ENCODE measurements around the gene CACNA1D.

Gene CACNA1D

DNA sequence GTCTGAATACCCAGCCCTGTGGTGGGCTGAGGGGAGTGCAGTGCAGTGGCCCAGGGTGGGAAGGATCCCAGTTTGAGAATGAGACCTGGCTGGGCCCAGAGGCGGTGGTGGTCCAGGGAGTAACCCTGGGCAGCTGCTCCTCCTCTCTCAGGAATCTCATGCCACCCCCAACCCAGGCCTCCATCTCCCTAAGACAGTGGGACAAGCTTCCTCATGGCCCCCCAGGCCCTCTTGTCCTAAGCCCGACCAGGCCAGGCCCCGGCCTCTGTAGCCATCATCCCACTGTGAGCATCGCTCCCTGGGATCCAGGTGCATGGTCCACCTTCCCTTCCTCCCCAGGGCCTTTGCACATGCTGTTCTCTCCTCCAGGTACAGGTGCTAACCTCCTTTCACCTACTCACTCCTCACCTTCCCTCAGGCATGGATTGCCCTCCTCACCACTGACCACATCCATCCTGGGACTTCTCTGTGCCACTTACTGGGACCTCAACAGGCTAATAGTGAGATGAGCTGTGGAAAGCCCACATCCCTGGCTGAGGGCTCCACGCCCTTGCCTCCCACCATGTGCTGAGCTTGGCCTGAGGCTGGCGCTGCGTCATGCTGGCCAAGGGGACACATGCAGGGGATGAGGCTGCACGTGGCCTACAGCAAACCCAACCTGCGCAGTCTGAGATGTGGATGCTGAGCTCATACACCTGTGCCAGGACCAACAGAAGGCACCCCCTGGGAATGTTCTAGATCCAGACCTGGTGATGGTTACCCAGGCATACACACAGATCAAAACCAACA lies 341.9 kb downstream of the CACNA1D start:
- no peak for DNase-seq

DNA sequence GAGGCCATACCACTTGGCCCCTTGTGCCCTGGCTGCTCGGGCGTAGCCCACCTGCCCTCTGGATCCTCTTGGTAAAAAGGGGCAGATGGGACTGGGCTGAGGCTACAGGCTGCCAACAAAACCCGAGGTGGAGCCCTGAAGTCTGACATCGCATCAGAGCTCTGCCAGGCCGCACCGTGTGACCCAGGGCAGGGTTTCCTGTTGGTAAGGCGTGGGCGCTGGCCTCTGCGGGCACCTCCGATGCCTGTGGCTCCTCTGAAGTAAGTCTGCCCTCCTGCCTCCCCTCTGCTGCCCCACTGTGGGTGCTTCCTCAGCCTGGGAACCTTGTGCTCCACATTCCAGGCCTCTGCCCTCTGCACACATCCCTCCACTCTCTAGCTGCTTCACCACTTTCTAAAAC lies 342.9 kb downstream of the CACNA1D start:
- DNase-seq, result peak; percentile 72

DNA sequence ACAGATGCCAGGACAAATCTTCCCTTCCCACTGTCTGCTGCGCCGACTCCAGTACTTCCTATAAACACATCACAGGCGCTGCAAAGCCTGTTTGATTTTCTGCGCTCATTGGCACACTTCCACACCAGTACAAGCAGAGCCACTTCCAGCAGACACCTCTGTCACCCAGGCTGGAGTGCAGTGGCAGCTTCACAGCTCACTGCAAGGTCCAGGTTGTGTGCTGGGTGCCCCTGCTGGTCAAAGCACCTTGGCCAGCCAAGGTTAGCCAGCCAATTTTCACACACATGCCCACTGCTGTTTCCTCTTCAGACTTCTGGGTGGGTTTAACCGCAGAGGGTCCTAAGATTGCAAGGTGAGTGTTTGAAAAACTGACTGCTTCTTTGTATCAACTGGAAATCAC lies 346.9 kb downstream of the CACNA1D start:
- no peak for DNase-seq

DNA sequence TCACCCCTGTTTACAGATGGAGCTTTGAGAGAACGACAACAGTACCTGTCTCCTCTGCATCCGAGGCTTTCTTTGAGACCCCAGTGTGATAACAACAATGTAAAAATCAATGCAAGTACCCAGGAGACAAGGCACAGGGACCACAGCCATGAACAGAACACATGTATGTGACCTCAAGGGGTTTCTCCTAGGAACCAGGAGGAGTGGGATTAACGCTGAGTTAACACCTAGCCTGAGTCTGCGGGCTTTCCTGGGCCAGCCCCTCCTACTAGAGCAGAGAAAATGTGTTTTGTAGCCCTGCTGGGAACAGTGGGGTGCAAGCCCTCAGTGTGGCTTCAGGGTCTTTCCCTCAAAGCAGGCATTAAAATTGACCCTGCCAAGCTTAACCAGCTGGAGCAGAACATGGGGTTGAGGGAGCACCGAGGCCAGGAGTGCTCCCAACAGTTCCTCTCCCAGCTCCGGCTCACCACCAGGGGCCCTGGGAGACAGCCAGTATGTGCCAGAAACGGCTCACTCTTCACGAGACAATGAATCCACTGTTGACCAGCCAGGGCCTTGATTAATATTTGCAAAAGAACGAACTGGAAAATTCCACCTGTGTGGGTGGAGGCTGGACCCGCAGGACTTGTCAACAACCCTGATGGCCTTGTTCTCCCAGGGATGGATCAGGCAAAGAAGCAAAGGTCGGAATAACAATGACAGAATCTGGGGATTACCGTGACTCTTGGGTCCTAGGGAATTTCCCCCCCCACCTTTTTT lies 348.2 kb downstream of the CACNA1D start:
- no peak for DNase-seq

DNA sequence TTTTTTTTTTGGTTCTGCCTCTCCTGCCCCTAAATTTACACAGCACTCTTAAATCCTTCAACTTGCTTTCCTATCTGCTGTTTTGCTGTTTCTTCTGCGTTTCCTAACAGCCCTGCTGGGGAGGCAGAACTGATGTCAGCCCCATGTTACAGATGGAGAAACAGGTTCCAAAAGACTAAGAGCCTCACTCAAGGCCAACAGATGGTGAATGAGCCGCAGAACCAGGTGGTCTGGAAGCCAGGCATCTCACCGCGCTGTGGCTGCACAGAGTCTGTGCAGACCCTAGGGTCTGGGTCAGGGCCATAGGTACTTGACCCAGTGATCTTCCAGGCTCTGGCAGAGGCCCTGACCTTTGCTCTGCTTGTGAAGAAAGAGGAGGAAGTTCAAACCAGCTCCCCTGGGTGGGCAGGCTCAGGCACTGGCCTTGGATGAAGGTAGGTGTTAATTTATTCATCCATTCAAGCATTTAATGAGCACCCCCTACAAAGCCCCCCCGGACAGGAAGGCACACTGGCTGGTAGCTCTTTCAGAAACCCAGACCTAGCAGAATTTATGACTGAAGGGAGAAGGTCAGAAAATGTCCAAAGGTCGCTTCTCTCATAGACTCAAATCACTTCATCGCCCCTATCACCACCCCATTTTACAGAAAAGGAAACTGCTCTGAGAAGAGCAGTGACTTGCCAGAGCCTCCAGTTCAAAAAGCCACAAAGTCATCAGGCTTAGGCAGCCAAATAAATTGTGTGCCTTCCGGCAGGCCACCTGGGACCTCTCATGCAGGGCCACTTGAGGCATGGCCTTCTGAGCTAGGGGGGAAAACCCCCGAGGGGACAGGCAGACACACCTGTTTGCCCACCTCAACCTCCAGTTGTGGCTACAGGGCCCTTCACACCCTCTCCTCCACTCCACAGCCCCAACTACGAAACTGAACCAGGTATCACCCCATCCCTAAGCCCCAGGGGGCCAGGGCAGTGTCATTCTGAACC lies 349.1 kb downstream of the CACNA1D start:
- no peak for DNase-seq

DNA sequence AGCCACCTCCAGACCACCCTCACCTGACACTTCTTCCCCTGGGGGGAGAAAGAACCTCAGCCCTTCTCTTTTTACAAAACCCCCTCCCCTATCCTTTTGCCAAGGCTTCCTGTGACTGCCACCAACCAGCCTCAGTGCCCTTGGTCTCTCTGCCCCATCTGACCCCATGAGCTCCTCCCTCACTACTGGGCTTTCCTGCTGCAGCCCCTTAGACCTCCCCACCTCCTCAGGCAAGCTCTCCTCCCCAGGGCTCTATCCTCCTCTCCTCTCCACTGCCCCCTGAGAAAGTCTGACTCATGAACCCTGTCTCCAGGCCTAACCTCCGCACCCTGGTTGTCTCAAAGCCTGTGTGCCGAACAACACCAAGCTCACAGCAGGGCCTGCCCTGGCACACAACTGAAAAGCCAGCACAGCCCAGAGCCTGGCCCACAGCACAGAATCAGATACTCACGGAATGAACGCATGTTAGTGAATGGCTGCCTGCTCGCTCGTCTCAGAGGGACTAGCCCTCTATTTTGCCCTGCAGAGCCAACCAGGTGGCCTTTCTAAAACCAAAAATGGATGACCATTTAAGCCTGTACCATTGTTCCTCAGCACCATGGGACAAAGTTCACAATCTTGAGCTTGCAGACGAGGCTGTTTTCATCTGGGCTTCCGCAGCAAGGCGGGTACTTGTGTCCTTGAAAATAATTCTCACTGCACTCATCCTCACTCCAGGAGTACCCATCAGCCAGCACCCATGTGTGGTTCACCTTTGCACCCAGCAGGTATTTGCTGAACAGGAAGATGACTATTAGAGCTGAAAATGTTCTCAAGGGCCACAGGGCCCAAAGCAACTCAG lies 350.1 kb downstream of the CACNA1D start:
- no peak for DNase-seq

DNA sequence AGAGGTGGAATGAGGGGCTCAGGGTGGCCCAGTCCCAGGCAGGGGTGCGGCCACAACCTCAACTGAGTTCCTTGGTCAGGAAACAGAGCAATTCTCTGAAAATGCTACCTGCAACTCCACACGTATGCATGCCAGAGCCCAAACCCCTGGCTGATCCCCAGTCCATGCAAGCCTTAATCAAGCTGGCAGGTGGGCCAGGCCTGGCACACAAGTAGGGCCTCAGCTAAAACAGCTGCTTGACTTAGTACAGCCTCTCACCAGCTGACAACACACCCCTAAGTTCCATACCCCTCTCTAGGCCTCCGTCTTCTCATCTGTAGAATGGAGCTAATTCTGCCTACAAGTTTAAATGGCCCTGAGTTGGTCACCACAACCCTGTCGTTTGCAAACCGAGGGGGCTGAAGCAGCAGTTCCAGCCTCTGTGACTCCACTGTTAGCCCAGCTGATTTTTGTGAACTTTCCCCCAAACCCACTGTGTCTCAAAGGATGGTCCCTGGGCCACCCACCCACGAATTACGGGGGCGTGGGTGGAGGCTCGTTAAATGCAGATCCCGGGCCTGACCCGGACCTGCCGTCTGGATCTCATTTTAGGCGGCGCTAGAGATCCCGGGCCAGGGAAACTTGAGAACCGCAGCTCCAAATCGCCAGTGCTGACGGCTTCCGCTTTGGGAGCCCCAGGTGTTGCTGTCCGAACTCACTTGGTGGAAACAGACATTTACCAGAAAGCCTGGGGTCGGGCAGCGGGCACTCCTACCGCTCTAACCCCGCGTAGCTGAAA lies 350.9 kb downstream of the CACNA1D start:
- peak; percentile 18 for DNase-seq

DNA sequence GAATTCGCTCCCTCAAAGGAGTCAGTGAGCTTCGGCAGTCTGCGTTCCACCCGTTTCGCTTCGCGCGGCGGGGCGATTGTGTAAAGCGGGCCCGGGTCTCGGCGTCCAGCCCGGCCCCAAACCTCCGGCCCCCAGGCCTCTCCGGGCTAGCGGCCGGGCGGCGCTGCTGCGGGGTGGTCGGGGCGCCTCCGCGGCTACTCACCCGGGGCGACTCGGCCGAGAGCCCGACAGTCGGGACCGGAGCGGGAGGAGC lies 351.4 kb downstream of the CACNA1D start:
- no peak for DNase-seq

DNA sequence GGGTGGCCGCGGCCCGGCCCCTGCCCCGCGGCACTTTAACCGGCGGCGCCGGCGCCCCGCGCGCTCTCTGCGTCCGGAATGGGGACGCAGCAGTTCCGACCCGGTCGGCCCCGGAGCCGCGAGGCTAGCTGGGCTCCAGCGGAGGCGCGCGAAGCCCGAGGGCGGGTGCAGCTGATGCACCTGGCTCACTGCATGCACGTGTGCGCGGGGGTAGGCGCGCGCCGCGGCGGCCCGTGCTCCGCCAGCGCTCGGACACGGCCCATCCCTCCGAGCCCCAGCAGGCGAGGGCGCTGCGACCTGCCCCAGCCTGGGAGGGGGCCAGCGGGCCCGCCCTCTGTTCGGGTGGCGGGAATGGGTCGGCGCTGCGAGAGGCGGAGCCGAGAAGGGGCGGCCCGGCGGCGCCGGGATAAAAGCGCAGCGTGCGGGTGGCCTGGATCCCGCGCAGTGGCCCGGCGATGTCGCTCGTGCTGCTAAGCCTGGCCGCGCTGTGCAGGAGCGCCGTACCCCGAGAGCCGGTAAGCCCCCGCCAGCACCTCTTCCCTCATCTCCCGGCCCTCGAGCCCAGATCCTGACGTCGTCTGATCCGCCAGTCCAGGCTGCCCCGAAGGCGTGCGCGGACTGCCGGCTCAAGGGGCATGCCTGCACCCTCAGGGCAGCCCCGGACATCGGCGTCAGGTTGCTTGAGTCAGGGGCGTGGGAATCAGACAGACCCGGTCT lies 351.9 kb downstream of the CACNA1D start, which contains the start of the genes CHDH and IL17RB:
Gene CHDH, minus strand, starts transcription at position 286 of the 717 bp plus-strand sequence. CDS start 22,411 bp downstream, outside the sequence.
Gene IL17RB, plus strand, starts transcription at position 435 of the 717 bp plus-strand sequence. Its CDS starts 21 bp downstream, at position 456.
- DNase-seq, result no peak

DNA sequence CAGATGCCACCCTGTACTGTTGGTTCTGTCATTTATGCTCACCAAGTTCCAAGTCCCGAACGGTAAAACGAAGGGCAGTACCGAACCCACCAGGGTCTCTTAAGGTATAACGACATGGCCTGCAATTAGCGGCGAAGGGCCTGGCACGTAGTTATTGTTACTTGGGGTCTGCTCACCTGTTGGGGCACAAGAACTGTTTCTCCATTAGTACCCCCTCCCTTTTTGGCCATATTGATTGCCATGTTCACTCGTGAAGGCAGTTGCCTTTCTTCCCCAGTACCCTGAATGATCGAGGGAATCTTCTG lies 352.4 kb downstream of the CACNA1D start:
- no peak for DNase-seq

DNA sequence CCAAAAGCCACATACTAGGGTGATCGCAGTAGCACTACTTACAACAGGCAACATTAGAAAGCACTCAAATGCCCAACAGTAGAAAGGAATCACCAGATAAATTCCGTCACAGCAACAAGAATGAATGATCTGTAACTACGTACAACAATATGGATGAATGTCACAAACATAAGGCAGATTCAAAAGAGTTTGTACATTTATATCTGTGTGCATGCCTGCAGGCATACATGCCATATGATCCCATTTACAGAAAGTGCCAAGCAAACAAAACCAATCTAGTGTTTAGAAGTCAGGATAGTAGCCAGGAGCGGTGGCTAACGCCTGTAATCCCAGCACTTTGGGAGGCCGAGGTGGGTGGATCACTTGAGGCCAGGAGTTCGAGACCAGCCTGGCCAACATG lies 355.5 kb downstream of the CACNA1D start:
- no peak for DNase-seq

DNA sequence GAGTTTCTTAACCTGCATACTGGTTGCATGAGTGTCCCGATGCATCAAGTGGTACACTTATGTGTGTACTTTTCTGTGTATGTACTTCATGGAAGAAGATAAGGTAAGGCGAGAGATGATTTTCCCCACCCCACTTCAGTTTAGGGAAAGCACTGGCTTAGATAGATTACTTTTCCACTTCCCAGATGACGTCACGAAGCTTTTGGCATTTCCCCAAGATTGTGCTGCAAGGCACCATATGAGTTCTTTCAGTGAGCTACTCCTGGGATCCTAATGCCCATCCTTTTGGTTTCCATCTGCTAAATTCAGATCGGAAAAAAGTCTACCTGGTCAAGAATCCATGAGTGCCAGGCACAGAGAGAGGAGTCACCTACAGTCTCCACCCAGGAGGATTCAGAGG lies 356.5 kb downstream of the CACNA1D start:
- DNase-seq, result peak; percentile 26

DNA sequence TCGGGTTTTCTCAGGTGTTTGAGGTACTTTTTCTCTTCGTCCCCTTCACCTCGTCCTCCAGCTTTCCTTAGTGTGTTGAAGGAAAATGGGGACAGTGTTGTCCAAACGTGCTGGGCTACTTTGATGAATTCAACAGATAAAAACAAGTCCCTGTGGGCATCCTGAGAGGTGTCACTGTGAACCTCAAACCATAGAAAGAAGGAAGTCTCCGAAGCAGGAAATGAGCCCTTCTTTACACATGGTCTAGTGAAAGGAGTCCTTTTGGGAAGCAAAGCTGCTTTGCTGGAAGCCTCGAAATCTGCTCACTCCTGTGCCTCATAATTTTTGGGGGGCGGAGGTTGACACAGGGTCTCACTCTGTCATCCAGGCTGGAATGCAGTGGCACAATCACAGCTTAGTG lies 362.6 kb downstream of the CACNA1D start:
- DNase-seq, result no peak

DNA sequence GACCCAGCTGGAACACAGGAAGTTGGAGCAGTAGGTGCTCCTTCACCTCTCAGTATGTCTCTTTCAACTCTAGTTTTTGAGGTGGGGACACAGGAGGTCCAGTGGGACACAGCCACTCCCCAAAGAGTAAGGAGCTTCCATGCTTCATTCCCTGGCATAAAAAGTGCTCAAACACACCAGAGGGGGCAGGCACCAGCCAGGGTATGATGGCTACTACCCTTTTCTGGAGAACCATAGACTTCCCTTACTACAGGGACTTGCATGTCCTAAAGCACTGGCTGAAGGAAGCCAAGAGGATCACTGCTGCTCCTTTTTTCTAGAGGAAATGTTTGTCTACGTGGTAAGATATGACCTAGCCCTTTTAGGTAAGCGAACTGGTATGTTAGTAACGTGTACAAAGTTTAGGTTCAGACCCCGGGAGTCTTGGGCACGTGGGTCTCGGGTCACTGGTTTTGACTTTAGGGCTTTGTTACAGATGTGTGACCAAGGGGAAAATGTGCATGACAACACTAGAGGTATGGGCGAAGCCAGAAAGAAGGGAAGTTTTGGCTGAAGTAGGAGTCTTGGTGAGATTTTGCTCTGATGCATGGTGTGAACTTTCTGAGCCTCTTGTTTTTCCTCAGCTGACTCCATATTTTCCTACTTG lies 363.8 kb downstream of the CACNA1D start:
- no peak for DNase-seq

DNA sequence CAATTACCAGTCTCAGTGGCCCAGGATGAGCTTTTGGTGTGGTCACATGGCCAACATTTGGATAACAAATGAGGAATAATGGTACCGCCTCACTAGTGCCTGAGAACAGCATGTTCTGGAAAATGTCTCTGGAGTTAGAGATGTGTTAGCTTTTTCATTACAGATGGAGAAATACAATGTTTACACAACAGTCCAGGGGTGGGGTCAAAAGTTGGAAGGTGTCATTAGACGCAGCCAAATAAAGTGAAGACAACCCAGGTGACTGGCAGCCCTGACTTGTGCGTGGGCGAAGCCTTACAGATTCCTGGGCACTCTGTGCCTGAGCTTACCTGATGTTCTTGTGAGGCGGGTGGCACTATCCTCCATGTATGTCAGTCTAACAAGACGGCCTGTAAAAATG lies 364.8 kb downstream of the CACNA1D start:
- no peak for DNase-seq

DNA sequence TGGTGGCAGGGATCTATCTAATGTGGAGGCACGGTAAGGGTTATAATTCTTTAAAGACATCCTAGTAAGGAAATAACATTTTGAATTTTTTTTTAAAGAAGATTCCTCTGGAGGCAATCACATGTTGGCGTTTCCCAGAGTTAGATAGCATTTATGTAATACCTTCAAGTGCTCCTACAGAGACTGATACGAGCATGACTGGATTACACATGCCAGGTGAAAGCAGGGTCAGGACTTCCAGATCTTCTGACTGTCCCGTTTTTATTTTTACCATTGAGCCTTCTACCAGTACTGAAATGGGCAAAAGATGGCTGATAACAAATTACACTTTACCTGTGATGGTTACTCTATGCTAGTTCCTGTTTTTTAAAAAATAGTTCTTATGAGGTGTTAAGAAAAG lies 365.8 kb downstream of the CACNA1D start:
- DNase-seq, result no peak

DNA sequence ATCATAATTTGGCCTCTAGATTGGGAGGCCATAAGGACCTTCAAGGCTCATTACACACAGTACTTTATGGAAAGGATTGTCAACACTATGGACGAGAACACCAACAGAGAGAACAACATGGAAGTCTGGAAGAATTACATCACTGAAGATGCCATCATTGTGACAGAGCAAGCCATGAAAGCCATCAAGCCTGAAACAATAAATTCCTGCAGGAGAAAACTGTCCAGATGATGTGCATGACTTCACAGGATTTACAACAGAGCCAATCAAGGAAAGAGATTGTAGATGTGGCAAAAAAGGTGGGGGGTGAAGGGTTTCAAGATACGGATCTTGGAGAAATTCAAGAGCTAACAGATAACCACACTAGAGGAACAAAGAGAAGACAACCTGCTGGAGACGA lies 367.8 kb downstream of the CACNA1D start:
- DNase-seq, result no peak

DNA sequence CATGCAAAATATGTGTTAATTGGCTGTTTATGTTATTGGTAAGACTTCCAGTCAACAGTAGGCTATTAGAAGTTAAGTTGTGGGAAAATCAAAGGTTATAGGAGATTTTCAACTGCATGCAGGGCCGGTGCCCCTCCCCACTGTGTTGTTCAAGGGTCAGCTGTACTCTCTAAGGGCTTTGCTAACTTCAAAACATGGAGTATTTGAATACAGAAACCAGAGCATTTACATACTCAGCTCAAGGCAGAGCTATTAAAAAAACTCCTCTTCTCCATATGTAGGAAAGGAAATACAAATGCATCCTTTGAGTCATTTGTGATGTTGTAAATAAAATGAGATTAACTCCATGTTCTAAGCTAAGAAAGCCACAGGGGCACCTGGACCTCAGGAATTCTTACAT lies 368.7 kb downstream of the CACNA1D start:
- no peak for DNase-seq

Data from inflammatory macrophage treated with lipopolysaccharide for 4 hours (primary cell).